ENCODE results near the gene TAS2R42.

Gene TAS2R42

DNA sequence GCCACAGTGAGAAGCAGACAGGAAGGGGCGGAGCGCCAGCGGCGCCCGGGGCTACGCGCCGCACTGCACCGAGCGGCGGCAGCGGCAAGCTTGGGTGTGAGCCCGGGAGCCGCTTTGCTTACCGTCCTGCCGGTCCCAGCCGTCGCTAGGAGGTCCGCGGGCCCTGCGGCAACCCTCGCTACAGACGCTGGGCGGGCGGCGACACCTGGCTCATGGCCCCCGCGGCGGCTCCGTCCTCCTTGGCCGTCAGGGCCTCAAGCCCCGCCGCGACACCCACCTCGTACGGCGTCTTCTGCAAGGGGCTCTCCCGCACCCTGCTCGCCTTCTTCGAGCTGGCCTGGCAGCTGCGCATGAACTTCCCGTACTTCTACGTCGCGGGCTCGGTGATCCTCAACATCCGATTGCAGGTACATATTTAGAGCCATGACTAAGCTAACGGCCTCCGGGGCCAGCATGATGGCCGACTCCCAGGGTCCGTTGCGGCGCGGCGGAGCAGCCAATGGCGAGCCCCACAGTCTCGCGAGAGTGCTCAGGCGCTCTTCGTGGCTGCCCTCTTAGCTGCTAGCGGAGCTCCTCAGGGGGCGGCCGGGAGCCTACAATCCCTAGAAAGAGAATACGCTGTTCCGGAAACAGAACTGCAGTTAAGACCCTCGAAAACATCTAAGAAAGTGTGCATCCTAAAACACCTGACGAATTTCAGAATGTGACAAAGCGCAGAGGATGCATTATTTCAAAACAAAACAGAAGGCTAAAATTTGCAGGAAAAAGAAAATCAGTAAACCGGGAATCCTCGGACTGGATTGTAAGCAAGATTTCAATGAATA lies 15.4 kb downstream of the TAS2R42 start, which contains the start of gene SMIM10L1:
TSS of gene SMIM10L1 (plus strand) at position 50 of the 824 bp plus-strand sequence. CDS start at position 213, 163 bp downstream.
- H3K4me1 ChIP-seq (ENCODE audit: control insufficient read depth, insufficient read depth, low read length), result peaks cover 19% of the 10 kb centered on the region
- peak within 1 kb of the TSS; percentile 95 for H3K4me3 ChIP-seq (ENCODE audit: low read length)
- H3K27ac ChIP-seq (ENCODE audit: low read depth, low read length), result peak within 1 kb of the TSS; percentile 93
- no peaks in the 10 kb centered on the region for H3K27me3 ChIP-seq (ENCODE audit: control insufficient read depth, insufficient read depth, low read length)
- peak within 1 kb of the TSS; percentile 81 for H3K9ac ChIP-seq (ENCODE audit: low read length)
- no peaks in the 10 kb centered on the region for H3K36me3 ChIP-seq (ENCODE audit: control insufficient read depth, insufficient read depth, low read length)

GRCh38 chr12:11170810-11171144 lies 16.0 kb downstream of the TAS2R42 start:
- peak overlapping the region; percentile 93 for H3K27ac ChIP-seq (ENCODE audit: low read depth, low read length)
- peak overlapping the region; percentile 95 for H3K4me3 ChIP-seq (ENCODE audit: low read length)
- no peaks in the 10 kb centered on the region for H3K27me3 ChIP-seq (ENCODE audit: control insufficient read depth, insufficient read depth, low read length)
- H3K36me3 ChIP-seq (ENCODE audit: control insufficient read depth, insufficient read depth, low read length), result no peaks in the 10 kb centered on the region
- peaks cover 19% of the 10 kb centered on the region for H3K4me1 ChIP-seq (ENCODE audit: control insufficient read depth, insufficient read depth, low read length)
- H3K9ac ChIP-seq (ENCODE audit: low read length), result peak overlapping the region; percentile 81

- Histone ChIP-seq H3K4me1 (ENCODE audit: control insufficient read depth, insufficient read depth, low read length) (peaks cover 9% of the 10 kb centered on the region), H3K27ac (ENCODE audit: low read depth, low read length) (no peak overlapping the region), H3K36me3 (ENCODE audit: control insufficient read depth, insufficient read depth, low read length) (peaks cover 4% of the 10 kb centered on the region), H3K4me3 (ENCODE audit: low read length) (no peak overlapping the region), H3K9ac (ENCODE audit: low read length) (no peak overlapping the region), H3K27me3 (ENCODE audit: control insufficient read depth, insufficient read depth, low read length) (no peaks in the 10 kb centered on the region)
Measured at GRCh38 chr12:11166300-11166699, 20.4 kb downstream of the TAS2R42 start.

GRCh38 chr12:11164384-11164783 lies 22.4 kb downstream of the TAS2R42 start:
- Histone ChIP-seq H3K27ac (ENCODE audit: low read depth, low read length) (no peak overlapping the region), H3K4me3 (ENCODE audit: low read length) (no peak overlapping the region), H3K27me3 (ENCODE audit: control insufficient read depth, insufficient read depth, low read length) (no peaks in the 10 kb centered on the region), H3K4me1 (ENCODE audit: control insufficient read depth, insufficient read depth, low read length) (peaks cover 4% of the 10 kb centered on the region), H3K9ac (ENCODE audit: low read length) (no peak overlapping the region), H3K36me3 (ENCODE audit: control insufficient read depth, insufficient read depth, low read length) (peaks cover 4% of the 10 kb centered on the region)

DNA sequence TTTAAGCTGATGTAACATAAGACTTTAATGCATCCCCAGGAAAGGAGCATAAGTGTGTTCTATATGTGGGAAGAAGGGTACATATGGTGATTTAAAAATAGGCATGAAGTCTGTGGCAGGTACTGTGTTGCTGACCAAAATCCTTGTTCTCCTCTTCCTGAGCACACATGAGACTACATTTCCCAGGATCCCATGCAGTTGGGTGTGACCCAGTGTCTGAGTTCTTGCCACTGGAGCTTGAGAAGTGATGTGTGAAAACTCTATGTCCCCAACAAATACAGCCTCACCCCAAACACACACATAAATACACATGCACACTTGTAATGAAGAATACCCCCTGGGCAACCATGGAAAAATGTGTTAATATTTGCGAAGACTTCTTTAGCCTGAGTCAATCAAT lies 24.2 kb downstream of the TAS2R42 start:
- Histone ChIP-seq H3K4me1 (ENCODE audit: control insufficient read depth, insufficient read depth, low read length) (no peaks in the 10 kb centered on the region), H3K27me3 (ENCODE audit: control insufficient read depth, insufficient read depth, low read length) (no peaks in the 10 kb centered on the region), H3K4me3 (ENCODE audit: low read length) (no peak overlapping the region), H3K9ac (ENCODE audit: low read length) (no peak overlapping the region), H3K36me3 (ENCODE audit: control insufficient read depth, insufficient read depth, low read length) (peaks cover 4% of the 10 kb centered on the region), H3K27ac (ENCODE audit: low read depth, low read length) (no peak overlapping the region)

DNA sequence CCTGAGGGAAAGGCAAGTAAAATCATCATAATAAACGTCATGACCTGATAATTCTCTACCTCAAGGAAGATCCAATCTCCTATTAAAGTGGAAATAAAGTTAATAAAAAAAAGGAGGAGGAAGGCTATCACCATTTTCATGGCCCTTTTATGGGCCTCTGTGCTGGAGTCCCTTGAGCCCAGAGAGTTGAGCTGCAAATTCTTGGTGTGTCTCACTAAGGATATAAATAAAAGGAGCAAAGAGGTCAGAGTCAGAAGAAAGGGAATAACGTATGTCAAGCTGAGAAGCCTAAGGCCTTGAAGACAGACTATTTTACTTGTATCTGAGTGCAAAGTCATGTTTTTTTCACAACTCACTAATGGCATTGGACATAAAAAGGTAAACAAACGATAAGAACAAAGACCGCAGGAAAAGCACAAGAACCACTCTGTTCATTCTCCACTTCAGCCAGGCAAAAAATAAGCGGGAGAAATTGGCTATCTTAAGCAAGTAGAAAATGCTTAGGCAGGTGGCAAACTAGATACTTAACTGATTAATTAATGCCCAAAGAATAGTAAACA lies 27.8 kb downstream of the TAS2R42 start:
- peaks cover 4% of the 10 kb centered on the region for H3K36me3 ChIP-seq (ENCODE audit: control insufficient read depth, insufficient read depth, low read length)
- H3K9ac ChIP-seq (ENCODE audit: low read length), result no peak overlapping the region
- H3K27ac ChIP-seq (ENCODE audit: low read depth, low read length), result no peak overlapping the region
- H3K27me3 ChIP-seq (ENCODE audit: control insufficient read depth, insufficient read depth, low read length), result no peaks in the 10 kb centered on the region
- no peaks in the 10 kb centered on the region for H3K4me1 ChIP-seq (ENCODE audit: control insufficient read depth, insufficient read depth, low read length)
- H3K4me3 ChIP-seq (ENCODE audit: low read length), result no peak overlapping the region

- Histone ChIP-seq H3K4me3 (ENCODE audit: low read length) (no peak overlapping the region), H3K36me3 (ENCODE audit: control insufficient read depth, insufficient read depth, low read length) (no peaks in the 10 kb centered on the region), H3K27me3 (ENCODE audit: control insufficient read depth, insufficient read depth, low read length) (no peaks in the 10 kb centered on the region), H3K27ac (ENCODE audit: low read depth, low read length) (no peak overlapping the region), H3K4me1 (ENCODE audit: control insufficient read depth, insufficient read depth, low read length) (no peaks in the 10 kb centered on the region), H3K9ac (ENCODE audit: low read length) (no peak overlapping the region)
Measured at GRCh38 chr12:11154400-11154925, 32.3 kb downstream of the TAS2R42 start.

DNA sequence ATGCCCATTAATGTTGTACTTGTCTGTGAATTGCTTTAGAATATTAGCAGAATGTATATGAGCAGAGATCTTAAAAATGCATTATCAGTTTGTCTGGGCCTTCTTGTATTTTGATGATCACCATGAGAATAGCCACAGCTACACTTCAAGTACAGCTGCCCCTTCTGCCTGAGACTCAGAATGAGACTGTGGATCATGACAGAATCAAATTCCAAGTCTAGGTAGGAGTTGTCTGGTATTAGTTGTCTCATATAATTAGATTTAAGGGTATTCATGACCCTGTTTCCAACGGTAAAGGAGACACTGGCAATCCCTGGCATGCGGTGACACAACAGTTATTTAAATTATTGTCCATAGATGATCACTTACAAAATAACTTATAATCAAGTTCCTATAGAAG lies 34.0 kb downstream of the TAS2R42 start:
- Histone ChIP-seq H3K9ac (ENCODE audit: low read length) (no peak overlapping the region), H3K36me3 (ENCODE audit: control insufficient read depth, insufficient read depth, low read length) (no peaks in the 10 kb centered on the region), H3K4me3 (ENCODE audit: low read length) (no peak overlapping the region), H3K27me3 (ENCODE audit: control insufficient read depth, insufficient read depth, low read length) (no peaks in the 10 kb centered on the region), H3K4me1 (ENCODE audit: control insufficient read depth, insufficient read depth, low read length) (no peaks in the 10 kb centered on the region), H3K27ac (ENCODE audit: low read depth, low read length) (no peak overlapping the region)

DNA sequence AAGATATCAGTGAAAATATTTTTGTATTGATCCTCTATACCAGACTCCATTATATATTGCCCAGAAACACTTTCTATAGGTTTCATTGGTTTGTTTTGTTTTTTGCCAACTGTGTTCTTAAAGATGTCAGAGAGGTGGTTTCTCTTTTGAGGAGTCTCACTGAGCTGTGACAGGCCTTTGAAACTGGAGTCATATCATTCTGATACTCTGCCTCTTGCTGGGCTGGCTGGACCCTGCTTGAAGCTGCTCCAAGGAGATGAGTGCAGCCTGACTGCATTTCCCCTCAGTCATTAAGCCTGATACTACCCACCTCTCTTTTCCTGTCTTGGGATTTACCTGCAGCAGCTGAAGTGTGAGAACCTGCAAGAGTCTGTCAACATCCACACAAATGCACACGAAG lies 35.9 kb downstream of the TAS2R42 start:
- Histone ChIP-seq H3K4me1 (ENCODE audit: control insufficient read depth, insufficient read depth, low read length) (no peaks in the 10 kb centered on the region), H3K9ac (ENCODE audit: low read length) (no peak overlapping the region), H3K27me3 (ENCODE audit: control insufficient read depth, insufficient read depth, low read length) (no peaks in the 10 kb centered on the region), H3K36me3 (ENCODE audit: control insufficient read depth, insufficient read depth, low read length) (no peaks in the 10 kb centered on the region), H3K4me3 (ENCODE audit: low read length) (no peak overlapping the region), H3K27ac (ENCODE audit: low read depth, low read length) (no peak overlapping the region)

DNA sequence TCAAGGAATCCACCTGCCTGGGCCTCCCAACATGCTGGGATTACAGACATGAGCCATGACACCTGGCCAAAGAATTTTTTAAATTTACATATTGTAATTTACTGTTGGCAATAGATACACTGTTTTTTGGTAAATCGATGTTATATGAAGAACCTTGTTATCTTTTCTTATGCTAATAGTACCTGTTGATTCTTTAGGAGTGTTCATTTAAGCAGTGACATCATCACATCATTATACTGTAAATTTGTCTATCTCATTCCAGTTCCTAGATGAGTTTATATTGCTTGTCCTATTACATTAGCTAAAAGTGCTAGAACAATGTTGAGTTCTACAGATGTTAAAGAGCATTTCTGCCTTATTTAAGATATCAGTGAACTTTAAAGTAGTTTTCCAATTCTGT lies 39.3 kb downstream of the TAS2R42 start:
- H3K36me3 ChIP-seq (ENCODE audit: control insufficient read depth, insufficient read depth, low read length), result no peaks in the 10 kb centered on the region
- H3K9ac ChIP-seq (ENCODE audit: low read length), result no peak overlapping the region
- H3K27me3 ChIP-seq (ENCODE audit: control insufficient read depth, insufficient read depth, low read length), result no peaks in the 10 kb centered on the region
- no peaks in the 10 kb centered on the region for H3K4me1 ChIP-seq (ENCODE audit: control insufficient read depth, insufficient read depth, low read length)
- H3K27ac ChIP-seq (ENCODE audit: low read depth, low read length), result no peak overlapping the region
- H3K4me3 ChIP-seq (ENCODE audit: low read length), result no peak overlapping the region

DNA sequence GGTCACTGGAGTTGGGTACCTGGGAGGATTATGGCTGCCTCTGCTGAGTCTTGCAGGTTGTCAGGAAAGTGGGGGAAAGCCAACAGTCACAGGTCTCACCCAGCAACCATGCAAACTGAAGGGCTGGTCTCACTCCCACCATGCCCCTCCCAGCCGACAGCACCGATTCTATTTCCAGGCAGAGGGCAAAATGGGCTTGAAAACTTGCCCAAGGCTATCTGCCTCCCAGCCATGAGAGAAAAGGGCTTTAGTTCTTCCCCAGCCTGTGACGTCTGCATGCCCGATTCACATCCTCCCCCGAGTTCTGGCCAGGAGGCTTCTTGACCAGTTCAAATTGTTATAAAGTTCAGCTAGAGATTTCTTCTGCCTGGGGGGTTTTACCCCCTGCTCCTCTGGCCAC lies 42.4 kb downstream of the TAS2R42 start:
- no peak overlapping the region for H3K9ac ChIP-seq (ENCODE audit: low read length)
- no peak overlapping the region for H3K4me3 ChIP-seq (ENCODE audit: low read length)
- H3K36me3 ChIP-seq (ENCODE audit: control insufficient read depth, insufficient read depth, low read length), result no peaks in the 10 kb centered on the region
- no peaks in the 10 kb centered on the region for H3K4me1 ChIP-seq (ENCODE audit: control insufficient read depth, insufficient read depth, low read length)
- H3K27ac ChIP-seq (ENCODE audit: low read depth, low read length), result no peak overlapping the region
- H3K27me3 ChIP-seq (ENCODE audit: control insufficient read depth, insufficient read depth, low read length), result no peaks in the 10 kb centered on the region

DNA sequence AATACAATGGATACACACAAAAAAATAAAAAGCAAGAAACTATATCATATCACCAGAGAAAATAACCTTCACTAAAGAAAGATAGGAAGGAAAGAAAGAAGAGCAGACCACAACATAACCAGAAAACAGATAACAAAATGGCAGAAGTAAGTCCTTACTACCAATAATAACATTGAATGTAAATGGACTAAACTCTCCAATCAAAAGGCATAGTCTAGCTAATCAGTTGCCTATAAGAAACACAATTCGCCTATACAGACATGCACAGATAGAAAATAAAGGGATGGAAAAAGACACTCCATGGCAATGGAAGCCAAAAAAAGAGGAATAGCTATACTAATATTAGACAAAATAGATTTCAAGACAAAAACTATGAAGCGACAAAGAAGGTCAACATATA lies 43.4 kb downstream of the TAS2R42 start:
- Histone ChIP-seq H3K36me3 (ENCODE audit: control insufficient read depth, insufficient read depth, low read length) (no peaks in the 10 kb centered on the region), H3K9ac (ENCODE audit: low read length) (no peak overlapping the region), H3K4me1 (ENCODE audit: control insufficient read depth, insufficient read depth, low read length) (no peaks in the 10 kb centered on the region), H3K27me3 (ENCODE audit: control insufficient read depth, insufficient read depth, low read length) (no peaks in the 10 kb centered on the region), H3K27ac (ENCODE audit: low read depth, low read length) (no peak overlapping the region), H3K4me3 (ENCODE audit: low read length) (no peak overlapping the region)

DNA sequence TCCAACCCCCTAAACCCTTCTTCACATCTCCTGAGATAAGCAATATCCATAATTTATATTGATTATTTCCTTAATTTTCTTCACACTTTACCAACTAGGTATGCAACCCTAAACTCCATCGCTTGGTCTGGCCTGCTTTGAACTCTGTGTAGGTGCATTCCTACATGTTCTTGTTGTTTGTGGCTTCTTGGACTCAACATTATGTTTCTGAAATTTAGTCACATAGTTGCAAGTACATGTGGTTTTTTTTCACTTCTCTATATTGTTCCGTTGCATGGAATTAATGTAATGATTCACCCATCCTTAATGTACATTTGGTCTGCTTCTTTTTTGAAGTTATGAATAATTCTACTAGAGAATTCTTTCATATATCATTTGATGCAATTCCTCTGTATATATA lies 50.7 kb downstream of the TAS2R42 start:
- H3K4me3 ChIP-seq (ENCODE audit: low read length), result no peak overlapping the region
- no peaks in the 10 kb centered on the region for H3K36me3 ChIP-seq (ENCODE audit: control insufficient read depth, insufficient read depth, low read length)
- no peaks in the 10 kb centered on the region for H3K27me3 ChIP-seq (ENCODE audit: control insufficient read depth, insufficient read depth, low read length)
- no peaks in the 10 kb centered on the region for H3K4me1 ChIP-seq (ENCODE audit: control insufficient read depth, insufficient read depth, low read length)
- H3K27ac ChIP-seq (ENCODE audit: low read depth, low read length), result no peak overlapping the region
- H3K9ac ChIP-seq (ENCODE audit: low read length), result no peak overlapping the region

Measured in rectal smooth muscle tissue (tissue), 1 donor.